ENCODE data around the gene MT1HL1. TPM values are rescaled to one million over a fixed set of nuclear protein-coding genes. Genes with fewer than 3 reads are reported as not detected.
A peak's percentile ranks its signal among the peaks of the same experiment; 100 is the strongest.

MT1HL1 gene
- total RNA-seq, 1 experiment from 2014 or later = not detected

GRCh38 chr1:237042526-237042891 is 38.3 kb upstream of the MT1HL1 start:
- Histone ChIP-seq H2BK120ac (ENCODE audit: low read depth, low read length, poor library complexity, severe bottlenecking) (no peak overlapping the region), H2BK15ac (ENCODE audit: low read depth, low read length) (no peak overlapping the region), H2BK12ac (ENCODE audit: insufficient read length, low read depth, low read length) (no peak overlapping the region), H3K56ac (ENCODE audit: insufficient read length, low read depth, low read length) (no peak overlapping the region), H3K27ac (ENCODE audit: insufficient read length, low read depth, low read length) (no peak overlapping the region), H3K79me2 (ENCODE audit: insufficient read depth, low read length) (no peaks in the 10 kb centered on the region; the same call in 1 of the 2 replicates), H2BK20ac (ENCODE audit: low read depth, low read length, poor library complexity, severe bottlenecking) (no peak overlapping the region), H3K23me2 (ENCODE audit: insufficient read length, low read depth, low read length, poor library complexity, severe bottlenecking) (peaks cover 16% of the 10 kb centered on the region), H3K18ac (ENCODE audit: insufficient read length, low read depth, low read length) (no peak overlapping the region), H3K4ac (ENCODE audit: low read depth, low read length) (no peak overlapping the region), H3K9ac (ENCODE audit: extremely low read depth, insufficient read length, low read length) (no peak overlapping the region), H4K8ac (replicated peaks; ENCODE audit: insufficient read length, low read depth, low read length) (no peak overlapping the region), H3K4me2 (ENCODE audit: insufficient read depth, insufficient read length, low read length) (peak overlapping the region; percentile 88), H4K5ac (ENCODE audit: insufficient read length, low read depth, low read length) (no peak overlapping the region), H2AFZ (ENCODE audit: low read length) (no peak overlapping the region), H3K4me1 (ENCODE audit: insufficient read depth, low read length) (peaks cover 3% of the 10 kb centered on the region; the same call in 1 of the 2 replicates), H4K20me1 (ENCODE audit: control insufficient read depth, insufficient read depth, insufficient read length) (no peaks in the 10 kb centered on the region), H3K79me1 (ENCODE audit: insufficient read depth, low read depth, low read length, poor library complexity, severe bottlenecking) (no peaks in the 10 kb centered on the region), H4K91ac (ENCODE audit: insufficient read length, low read depth, low read length) (no peak overlapping the region), H3K27me3 (ENCODE audit: insufficient read depth, low read length) (peaks cover 18% of the 10 kb centered on the region; the same call in 1 of the 2 replicates), H2AK5ac (ENCODE audit: insufficient read length, low read length) (no peak overlapping the region), H3T11ph (ENCODE audit: low read length) (no peak overlapping the region), H3K23ac (ENCODE audit: insufficient read length, low read depth, low read length) (no peak overlapping the region), H3K9me3 (ENCODE audit: control insufficient read depth, low read depth, low read length) (no peaks in the 10 kb centered on the region), H2BK5ac (ENCODE audit: insufficient read length, low read length) (no peak overlapping the region), H3K14ac (ENCODE audit: insufficient read depth, low read length) (no peak overlapping the region)
- no CpG with 5 or more reads among the region's 41 CpGs for WGBS (ENCODE audit: extremely low coverage, insufficient read length, low lambda C conversion rate)
- Mint-ChIP-seq H3K36me3 (ENCODE audit: insufficient read depth in 1 of 3, low read depth in 3 of 3) (peaks cover 0 to 7% (median 0%) of the 10 kb centered on the region in 3 experiments; a peak in 1 of 7 replicates), H3K4me3 (peak overlapping the region; percentile 78 to 91), H3K27me3 (ENCODE audit: low read depth) (peaks cover 40% of the 10 kb centered on the region), H3K27ac (no peak overlapping the region), H3K4me1 (peaks cover 30 to 34% of the 10 kb centered on the region in 2 experiments), H3K9me3 (no peaks in the 10 kb centered on the region; a peak in 2 of 5 replicates)
- no peak for TF ChIP-seq CTCF (conservative IDR thresholded peaks at IDR 0.05)
- DNase-seq = no peak
